Measurements from ENCODE around the gene ARL8A.
"Not testable (repeated sequence)": the region's sequence is repeated elsewhere in the genome, so short reads cannot be mapped to it uniquely, and the experiment has no call there.

The ARL8A gene

DNA sequence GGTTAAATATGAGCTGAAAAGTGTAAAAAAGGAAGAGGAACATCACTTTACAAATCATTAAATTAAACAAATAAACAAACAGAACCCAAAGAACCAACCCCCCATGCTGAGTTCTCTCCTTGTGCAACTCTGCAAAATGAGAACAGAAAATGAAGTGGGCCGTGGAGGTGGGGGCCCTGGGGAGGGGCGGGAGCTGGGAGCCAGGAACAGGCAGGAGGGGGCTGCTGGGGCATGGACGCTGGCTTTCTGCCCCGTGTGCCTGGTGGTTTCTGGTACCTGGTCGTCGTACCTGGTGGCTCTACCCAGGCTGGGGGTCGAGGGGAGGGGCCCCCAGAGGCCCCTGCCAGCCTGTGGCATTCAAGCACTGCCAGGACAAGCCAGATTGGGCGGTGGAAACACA, 11.0 kb downstream of the ARL8A start:
- DNase-seq, result no peak

DNA sequence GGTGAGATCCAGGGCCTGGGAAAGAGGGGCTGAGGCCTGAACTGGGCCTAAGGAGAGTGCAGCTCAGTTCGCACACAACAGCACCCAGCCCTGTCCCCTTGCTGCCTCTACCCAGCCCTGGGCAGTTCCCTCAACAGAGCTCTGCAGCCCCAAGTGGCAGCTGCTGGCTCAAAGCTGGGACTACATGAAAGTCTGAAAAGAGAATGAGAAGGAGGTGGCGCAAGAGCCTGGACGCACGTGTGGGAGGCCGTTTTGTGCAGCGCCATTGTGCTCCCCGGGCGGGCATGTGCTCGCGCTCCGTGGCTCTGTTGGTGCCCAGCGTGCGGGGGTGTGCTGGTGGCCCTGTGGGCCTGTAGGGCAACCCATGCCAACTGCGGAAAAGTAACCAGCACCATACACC, 11.5 kb downstream of the ARL8A start:
- no peak for DNase-seq

DNA sequence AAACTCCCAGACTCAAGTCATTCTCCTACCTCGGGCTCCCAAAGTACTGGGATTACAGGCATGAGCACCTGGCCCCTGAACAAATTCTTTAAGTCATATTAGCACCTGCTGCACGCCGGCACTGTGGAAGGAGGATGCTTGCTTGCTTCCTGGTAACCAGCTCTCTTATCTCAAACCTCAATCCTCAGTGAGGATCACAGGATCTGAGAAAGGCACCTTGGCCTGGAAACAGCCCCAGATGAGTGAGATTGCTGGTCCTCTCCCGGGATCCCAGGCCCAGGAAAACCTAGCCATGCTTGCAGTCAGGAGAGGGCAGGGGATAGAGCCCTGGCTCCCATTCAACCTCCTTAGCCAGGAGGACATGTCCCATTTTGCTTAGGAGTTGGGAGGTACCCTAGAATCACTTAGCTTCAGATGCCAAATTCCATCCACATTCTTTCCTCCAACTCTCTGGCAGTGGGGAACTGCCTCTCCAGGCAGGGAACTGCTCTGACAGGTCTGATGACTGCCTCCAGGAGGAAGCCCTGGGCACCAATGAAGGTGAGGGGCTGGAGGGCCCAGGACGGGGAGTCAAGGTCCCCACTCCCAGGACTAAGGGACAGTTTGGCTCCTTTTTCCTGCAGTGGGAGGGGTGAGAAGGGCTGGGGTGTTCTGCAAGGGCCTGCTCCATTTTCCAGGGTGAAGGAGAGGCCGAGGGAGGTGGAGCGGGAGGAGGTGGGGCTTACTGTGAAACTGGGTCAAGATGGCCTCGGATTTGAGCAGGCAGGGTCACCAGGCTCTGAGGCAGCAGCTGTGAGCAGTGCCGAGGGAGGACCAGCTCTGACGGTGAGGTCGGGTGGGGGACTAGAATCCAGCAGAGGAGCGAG, 12.3 kb downstream of the ARL8A start:
- DNase-seq, result no peak

DNA sequence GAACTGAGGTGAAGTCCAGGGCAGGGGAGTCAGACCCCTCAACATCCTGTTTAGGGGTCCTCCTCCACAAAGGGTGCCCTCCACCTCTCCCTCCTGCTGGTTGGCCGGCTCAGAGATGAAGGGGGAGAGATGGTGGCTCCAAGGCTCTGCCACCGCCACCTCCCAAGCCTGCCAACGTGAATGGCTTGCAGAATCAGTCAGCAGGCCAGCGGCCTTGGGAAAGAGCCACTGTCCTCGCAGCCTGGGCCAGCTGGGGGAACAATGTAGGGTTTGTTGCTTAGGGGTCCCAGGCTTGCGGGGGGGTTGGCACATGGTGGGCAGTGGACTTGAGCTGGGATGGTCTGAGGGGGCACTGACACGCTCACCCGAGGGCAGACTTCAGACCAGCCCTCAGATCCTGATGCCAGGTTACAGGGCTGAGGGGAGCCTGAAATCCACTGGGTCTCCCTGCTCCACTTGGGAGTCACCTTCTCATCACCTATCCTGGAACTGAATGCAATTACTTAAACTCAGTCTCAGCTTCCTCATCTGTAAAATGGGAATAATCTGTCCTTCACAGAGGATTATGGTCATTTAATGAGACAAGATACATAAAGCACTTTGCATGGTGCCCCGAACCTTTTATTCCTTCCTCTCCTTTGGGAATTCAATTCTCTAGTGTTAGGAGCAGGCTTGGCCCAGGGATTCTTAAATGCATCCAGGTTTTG, 13.6 kb downstream of the ARL8A start:
- DNase-seq, result no peak

DNA sequence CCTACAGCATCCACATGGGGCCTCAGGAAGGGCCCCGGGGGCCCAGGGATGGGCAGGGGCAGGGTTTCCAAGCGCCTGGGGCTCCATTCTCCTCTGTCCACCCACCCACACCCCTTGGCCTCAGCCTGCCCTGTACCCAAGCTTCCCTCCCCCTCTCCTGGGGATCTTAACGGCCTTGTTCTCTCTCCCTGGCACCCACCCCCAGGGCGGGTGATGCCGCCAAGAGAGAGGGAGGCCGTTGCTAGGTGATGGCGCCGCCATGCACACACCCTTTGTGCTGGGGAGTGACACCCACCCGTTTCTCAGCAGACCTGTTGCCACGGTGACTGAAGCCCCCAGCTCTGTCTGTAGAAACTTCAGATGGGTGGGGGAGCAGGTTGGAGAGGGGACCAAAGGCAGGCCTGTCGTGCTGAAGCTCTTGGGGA, 14.2 kb downstream of the ARL8A start:
- no peak for DNase-seq

DNA sequence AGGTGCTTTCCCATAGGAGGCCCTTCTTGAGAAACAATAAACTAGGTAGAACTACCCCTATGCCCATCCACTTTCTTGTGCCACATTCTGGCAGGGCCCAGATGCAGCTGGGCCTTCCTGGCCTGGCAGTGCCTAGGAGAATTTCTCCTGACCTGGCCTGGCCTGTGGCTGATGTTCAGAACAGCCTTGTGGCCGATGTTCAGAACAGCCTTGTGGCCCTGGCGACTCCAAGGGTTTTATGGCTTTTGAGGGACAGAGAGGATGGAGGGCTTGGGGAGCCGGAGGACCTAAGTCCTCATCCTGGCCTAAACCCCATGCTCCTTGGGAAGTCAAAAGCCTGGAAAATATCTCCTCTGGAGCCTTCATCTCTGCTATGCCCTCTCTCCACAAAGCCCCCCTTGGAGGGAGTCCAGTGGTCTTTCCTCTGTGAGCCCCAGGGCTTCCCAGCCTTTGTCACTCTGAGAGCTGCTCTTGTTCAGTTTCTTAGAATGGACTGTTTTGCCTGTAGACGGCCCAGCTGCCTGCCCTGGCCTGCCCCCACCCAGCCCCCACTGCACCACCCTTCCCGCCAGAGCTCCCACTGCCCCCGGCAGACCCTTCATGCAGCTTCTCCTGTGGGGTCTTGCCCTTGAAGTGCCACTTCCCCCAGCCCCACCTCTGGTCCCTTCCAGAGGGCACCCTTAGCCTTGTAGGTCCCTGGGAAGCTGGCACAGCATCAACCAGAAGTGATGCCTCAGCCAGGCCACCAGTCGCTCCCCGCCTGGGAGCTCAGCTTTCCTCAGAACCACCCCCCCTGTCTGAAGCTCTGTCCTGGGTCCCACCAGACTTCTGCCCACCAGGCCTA, 14.9 kb downstream of the ARL8A start:
- DNase-seq, result no peak

DNA sequence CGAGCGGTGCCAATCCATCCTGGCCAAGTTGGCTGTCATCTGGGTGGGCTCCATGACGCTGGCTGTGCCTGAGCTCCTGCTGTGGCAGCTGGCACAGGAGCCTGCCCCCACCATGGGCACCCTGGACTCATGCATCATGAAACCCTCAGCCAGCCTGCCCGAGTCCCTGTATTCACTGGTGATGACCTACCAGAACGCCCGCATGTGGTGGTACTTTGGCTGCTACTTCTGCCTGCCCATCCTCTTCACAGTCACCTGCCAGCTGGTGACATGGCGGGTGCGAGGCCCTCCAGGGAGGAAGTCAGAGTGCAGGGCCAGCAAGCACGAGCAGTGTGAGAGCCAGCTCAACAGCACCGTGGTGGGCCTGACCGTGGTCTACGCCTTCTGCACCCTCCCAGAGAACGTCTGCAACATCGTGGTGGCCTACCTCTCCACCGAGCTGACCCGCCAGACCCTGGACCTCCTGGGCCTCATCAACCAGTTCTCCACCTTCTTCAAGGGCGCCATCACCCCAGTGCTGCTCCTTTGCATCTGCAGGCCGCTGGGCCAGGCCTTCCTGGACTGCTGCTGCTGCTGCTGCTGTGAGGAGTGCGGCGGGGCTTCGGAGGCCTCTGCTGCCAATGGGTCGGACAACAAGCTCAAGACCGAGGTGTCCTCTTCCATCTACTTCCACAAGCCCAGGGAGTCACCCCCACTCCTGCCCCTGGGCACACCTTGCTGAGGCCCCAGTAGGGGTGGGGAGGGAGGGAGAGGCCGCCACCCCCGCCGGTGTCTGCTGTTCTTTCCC, 16.5 kb downstream of the ARL8A start:
- no peak for DNase-seq

DNA sequence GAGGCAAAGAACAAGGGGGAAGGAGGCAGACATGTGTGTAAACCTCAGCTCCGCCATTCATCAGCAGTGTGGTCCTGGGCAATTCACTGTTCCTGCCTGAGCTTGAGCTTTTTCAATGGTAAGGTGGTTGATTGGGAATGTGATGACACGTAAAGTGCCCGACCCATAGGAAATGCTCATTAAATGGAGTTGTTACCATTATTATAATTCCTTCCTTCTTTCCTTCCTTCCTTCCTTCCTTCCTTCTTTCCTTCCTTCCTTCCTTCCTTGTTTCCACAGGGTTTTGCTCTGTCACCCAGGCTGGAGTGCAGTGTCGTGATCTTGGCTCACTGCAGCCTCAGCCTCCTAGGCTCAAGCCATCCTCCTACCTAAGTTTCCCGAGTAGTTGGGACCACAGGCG, 17.5 kb downstream of the ARL8A start:
- DNase-seq, result no peak

DNA sequence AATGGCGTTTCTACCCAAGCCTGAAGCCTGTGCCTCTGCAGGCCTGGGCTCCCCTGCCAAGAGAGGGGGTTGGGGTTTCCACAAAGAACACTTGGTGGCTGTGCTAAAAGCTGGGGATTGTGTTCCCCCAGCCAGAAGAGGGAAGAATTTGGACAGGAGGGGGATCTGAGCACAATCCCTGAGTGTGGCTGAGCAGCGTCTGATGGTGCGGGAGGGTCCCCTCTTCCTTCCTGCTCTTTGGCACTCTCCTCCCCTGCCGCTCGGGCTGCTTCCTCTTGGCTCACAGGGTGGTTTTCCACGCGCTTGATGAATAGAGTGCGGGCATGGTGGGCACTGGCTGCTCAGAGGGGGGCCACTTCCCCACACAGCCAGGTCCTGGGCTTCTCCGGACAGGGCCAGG, 18.1 kb downstream of the ARL8A start:
- no peak for DNase-seq

DNA sequence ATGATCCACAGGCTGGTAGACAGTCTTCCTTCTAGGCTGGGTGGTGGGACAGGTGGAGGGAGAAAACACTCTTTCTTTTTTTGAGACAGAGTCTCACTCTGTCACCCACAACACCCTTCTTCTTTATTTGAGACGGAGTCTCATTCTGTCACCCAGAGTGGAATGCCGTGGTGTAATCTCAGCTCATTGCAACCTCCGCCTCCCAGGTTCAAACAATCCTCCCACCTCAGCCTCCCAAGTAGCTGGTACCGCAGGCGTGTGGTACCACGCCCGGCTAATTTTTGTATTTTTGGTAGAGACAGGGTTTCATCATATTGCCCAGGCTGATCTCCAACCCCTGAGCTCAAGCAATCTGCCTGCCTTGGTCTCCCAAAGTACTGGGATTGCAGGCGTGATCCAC, 18.9 kb downstream of the ARL8A start:
- no peak for DNase-seq

DNA sequence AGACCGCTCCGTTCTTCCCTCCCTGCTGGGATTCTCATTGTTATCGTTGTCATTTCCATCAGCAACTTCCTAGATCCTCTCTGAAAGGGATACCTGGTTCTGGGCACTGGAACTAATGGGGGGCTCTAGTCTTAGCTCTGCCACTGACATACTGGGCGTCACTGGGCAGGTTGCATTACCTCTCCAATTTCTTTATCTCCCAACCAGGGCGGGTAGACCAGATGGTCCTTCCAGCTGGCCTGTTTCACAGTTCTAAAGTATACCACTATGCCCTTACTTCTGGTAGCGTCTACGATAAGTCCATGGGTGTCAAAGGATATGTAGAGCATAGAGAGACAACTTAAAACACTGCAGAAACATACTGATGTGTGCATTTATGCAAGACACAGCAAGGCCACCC, 20.4 kb downstream of the ARL8A start:
- no peak for DNase-seq

DNA sequence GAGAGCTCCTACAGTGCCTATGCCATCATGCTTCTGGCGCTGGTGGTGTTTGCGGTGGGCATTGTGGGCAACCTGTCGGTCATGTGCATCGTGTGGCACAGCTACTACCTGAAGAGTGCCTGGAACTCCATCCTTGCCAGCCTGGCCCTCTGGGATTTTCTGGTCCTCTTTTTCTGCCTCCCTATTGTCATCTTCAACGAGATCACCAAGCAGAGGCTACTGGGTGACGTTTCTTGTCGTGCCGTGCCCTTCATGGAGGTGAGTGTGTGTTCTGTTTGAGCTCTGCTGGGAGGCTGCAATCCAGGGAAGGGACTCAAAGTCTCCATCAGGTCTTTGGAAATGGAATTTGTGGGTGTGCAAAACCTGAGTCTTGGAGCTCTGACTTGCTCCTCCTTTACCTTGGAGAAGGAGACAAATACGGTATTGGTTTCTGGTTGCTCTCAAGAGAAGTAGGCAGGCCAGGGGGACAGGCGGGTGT, 21.2 kb downstream of the ARL8A start:
- no peak for DNase-seq

DNA sequence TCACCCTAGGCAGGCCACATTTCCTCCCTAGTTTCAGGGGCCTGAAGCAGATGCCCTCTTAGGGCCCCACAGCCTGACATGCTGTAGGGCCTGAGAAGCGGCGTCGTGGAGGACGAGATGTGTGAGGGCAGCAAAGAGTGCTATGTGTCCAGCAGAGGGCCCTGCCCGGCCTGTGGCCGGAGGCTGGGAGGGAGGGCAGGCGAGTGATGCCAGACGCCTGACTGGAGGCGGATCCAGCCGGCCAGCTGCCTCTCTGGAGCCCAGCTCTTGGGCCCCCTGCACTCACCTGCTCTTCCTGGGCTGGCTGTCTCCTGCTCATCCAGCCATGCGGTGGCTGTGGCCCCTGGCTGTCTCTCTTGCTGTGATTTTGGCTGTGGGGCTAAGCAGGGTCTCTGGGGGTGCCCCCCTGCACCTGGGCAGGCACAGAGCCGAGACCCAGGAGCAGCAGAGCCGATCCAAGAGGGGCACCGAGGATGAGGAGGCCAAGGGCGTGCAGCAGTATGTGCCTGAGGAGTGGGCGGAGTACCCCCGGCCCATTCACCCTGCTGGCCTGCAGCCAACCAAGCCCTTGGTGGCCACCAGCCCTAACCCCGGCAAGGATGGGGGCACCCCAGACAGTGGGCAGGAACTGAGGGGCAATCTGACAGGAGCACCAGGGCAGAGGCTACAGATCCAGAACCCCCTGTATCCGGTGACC, 21.8 kb downstream of the ARL8A start, which contains the start of gene GPR37L1:
Gene GPR37L1, plus strand, starts transcription at position 279 of the 697 bp plus-strand sequence. Its CDS starts 47 bp downstream, at position 326.
- no peak for DNase-seq

DNA sequence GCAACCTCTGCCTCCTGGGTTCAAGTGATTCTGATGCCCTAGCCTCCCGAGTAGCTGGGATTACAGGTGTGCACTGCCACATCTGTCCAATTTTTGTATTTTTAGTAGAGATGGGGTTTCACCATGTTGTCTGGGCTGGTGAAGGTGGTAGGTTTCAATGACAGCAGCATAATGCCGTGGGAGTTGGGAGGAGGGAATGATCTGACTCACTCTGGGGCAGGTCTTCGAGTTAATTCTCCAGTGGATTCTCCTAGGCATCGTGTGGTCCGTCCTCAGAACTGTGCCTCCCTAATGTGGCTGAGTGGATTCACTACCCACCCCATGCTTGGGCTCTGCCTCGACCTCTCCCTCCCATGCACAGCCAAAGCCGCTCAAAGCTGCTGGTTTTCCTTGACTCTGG, 23.5 kb downstream of the ARL8A start:
- no peak for DNase-seq

DNA sequence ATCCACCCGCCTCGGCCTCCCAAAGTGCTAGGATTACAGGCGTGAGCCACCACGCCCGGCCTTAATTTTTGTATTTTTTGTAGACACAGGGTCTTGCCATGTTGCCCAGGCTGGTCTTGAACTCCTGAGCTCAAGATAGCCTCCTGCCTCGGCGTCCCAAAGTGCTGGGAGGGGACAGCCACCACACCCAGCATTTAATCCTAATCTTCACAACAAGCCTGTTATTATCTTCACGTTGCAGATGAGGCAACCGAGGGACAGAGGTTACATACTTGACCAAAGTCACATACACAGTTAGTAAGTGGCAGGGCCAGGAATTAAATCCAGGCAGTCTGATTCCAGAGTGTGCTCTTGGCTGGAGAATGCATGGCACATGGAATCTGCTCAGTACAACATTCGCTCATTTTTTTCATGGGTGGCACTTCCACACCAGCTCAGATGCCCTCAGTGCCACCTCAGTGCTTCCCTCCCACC, 26.6 kb downstream of the ARL8A start:
- DNase-seq, result no peak

DNA sequence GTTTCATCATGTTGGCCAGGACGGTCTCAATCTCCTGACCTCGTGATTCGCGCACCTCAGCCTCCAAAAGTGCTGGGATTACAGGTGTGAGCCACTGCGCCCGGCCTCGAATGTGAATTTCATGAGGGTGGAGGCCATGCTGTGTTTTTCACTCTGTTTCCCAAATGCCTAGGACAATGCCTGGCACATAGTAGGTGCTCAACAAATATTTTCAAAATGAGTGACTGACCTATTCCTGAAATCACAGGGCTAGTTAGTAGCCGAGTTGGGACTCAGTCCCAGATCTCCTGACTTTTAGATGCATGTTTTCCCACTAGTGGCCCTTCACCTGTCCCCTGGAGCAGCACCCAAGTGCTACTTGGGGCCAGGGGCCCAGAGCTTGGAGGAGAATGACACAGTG, 28.2 kb downstream of the ARL8A start:
- DNase-seq, result no peak

DNA sequence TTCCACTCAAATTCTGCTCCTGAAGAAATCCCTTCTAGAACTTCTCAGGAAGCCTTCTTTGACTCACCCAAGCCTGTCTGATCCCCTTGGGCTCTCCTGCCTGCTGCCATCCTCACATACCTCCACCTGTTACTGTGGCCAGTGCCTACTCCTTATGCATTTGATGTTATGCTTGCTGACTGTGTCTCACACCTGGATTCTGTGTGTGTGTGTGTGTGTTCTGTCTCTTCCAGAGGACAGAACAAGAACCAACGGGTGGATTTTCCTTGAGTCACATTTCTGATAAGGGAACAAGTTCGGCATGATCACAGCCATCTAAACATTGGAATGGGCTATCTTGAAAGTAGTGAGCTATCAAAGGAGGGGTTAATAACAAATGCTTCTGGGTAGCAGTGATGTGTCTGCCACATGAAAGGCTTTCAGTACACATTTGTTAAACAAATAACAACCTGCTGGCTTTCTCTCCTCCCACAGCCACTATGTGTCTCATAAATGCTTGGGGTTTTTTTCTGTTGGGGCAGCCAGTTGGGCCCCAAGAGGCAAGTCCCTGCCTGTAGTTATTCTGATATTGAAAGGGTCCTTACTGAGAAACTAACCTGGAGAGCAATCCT, 30.7 kb downstream of the ARL8A start:
- DNase-seq, result no peak

DNA sequence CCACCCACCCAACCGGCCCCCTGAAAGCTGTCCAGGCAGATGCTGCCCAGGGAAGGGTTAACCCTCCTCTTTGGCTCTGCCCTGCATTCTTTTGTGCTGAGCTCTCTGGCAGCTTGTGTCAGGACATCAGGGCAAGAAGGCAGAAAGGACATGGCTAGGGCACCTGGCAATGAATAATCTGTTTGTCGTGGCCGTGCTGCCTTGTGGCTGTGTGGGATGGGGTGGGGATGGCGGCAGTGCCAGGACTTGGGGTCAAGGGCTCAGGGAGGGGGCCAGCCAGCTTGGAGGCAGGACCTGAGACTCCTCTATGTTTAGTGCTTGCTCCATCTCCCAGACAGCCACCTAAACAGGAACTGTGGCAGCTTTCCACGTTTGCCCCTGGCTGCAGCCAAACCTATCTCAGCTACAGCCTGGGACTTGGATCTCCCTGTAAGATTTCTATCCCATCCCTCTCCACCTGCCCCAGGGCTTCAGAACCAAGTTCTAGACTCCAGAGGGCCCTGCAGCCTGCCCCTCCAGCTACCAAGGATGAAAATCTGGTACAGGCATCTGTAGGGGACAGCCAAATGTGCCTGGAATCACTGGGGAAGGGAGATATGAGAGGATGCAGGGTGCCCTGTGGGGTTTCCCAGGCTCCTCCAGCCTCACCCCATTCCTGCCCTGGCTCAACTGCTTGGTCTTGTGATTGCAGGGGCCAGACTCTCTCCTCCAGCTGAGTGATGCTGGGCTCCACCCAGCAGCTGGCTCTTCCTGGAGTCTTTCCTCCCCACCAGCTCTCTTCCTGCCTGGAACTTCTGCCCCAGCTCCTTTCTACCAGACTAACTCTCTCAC, 31.5 kb downstream of the ARL8A start:
- DNase-seq, result no peak

DNA sequence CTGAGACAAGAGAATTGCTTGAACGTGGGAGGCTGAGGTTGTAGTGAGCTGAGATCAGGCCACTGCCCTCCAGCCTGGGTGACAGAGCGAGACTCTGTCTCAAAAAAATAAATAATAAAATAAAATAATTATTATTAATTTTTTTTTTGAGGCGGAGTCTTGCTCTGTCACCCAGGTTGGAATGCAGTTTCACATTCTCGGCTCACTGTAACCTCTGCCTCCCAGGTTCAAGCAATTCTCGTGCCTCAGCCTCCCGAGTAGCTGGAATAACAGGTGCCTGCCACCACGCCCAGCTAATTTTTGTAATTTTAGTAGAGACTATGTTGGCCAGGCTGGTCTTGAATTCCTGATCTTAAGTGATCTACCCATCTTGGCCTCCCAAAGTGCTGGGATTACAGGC, 32.9 kb downstream of the ARL8A start:
- not testable (repeated sequence) for DNase-seq

DNA sequence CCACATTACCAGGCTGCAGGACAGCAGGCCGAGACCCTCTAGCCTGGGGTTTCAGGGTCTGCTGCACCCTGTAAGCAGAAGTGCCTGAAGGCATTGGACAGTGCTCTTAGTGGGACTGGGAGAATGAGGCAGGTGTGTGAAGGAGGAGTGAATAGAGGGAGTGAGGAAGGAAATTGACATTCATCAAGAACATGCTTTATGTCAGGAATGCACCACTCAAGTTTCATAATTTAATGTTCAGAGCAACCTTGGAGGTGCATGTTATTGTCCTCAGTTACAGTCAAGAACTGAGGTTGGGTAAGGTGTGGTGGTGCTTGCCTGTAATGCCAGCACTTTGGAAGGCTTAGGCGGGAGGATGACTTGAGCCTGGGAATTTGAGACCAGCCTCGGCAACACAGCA, 33.6 kb downstream of the ARL8A start:
- no peak for DNase-seq

Data from activated CD4-positive, alpha-beta T cell treated with anti-CD3 and anti-CD28 coated beads, Interleukin-2, amount 50 U/mL, for 48 hours (primary cell).